Limb (tissue), 2 donors: ENCODE measurements around the gene SYNPO.

ENCODE experiments used
- DNase-seq, 2 donors: peaks; one replicate each; pipeline ENCODE4 v3.0.0-alpha.2; 2016; ENCODE audit errors: extremely low spot score in 2 of 2

SYNPO gene, protein sequence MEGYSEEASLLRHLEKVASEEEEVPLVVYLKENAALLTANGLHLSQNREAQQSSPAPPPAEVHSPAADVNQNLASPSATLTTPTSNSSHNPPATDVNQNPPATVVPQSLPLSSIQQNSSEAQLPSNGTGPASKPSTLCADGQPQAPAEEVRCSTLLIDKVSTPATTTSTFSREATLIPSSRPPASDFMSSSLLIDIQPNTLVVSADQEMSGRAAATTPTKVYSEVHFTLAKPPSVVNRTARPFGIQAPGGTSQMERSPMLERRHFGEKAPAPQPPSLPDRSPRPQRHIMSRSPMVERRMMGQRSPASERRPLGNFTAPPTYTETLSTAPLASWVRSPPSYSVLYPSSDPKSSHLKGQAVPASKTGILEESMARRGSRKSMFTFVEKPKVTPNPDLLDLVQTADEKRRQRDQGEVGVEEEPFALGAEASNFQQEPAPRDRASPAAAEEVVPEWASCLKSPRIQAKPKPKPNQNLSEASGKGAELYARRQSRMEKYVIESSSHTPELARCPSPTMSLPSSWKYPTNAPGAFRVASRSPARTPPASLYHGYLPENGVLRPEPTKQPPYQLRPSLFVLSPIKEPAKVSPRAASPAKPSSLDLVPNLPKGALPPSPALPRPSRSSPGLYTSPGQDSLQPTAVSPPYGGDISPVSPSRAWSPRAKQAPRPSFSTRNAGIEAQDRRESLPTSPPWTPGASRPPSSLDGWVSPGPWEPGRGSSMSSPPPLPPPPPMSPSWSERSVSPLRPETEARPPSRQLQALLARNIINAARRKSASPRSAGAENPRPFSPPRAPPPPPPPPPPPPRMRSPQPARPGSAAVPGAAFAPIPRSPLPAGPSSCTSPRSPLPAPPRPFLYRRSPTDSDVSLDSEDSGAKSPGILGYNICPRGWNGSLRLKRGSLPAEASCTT

DNA sequence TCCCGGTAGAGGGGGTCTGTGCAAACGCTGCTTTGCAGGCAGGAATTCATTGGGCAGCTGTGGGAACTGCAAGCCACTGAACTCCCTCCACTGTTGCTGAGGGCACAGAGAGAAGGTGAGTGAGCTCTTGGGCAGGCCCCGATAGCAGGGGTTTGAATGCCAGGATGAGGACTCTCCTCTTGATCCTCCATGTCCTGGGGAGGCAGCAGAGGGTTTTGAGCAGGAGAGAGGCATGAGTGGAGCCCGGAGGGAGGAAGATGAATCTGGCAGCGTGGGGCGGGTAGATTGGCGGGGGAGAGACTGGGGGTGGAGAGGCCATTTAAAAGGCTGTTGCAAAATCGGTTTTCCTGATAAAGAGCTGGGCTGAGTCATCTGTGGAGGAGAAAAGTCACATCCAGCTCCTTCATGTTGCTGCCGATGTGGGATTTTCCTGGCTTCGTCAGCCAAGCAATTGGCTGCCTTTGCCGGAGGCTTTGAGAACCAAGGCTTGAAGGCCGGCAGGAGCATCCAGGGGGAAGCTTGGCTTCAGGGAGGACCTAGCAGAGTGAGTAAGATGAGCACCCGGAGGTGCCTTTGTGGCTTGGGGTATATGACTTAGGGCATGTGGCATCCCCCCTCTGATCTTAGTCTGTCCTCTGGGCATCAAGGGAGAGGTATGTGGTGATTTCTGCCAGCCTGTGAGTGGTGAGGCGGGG, at the start of gene SYNPO:
SYNPO (plus strand) TSS at position 350 of the 695 bp plus-strand sequence. CDS start 7,616 bp downstream, outside the sequence.
- DNase-seq, result no peak

DNA sequence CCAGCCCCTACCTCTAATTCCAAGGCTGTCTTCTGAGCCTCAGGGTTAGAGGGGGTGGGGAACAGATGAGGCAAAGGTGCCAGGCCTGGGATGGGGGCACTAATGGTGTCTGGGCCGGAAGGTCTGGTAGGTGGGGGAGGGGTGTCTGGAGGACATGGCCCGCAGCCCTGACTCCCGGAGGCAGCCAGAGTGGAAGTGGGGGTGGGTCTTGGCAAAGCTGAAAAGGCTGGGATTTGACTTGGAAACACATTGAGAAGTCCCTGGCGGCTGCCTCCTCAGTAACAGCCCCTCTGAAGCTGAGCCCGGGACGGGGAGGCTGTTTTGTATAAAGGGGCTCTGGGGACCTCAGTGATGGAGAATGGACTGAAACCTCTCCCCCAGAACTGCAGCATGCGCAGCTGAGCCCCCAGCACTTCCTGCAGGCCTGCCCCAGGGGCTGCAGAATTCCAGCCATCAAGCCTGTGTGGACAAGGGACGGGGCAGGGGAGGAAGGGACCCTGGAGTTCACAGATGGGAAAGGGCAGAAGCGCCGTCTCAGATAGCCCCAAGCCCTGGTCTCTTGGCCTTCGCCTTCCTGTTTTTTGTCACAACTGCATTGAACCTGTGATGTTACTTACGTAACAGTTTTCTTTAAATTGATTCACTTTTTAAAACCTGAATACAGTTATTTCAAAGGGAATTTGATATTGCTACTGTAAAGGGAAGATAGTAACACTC, 49.3 kb upstream of the SYNPO start:
- DNase-seq, result peak; percentile 81 to 84

DNA sequence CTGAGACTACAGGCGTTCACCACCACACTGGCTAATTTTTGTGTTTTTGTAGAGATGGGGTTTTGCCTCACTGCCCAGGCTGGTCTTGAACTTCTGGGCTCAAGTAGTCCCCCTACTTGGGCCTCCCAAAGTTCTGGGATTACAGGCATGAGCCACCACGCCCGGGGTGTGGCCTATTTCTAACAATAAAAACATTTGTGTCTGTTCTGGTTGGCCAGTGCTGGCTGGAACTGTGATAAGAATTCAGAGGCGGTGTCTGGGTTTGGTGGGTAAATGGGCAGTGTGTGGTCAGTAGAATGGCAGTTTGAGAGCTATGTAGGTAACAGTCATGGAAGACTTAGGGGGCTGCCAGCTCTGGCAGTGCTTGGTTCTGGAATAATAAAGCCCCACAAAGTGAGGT, 46.9 kb upstream of the SYNPO start:
- no peak for DNase-seq

DNA sequence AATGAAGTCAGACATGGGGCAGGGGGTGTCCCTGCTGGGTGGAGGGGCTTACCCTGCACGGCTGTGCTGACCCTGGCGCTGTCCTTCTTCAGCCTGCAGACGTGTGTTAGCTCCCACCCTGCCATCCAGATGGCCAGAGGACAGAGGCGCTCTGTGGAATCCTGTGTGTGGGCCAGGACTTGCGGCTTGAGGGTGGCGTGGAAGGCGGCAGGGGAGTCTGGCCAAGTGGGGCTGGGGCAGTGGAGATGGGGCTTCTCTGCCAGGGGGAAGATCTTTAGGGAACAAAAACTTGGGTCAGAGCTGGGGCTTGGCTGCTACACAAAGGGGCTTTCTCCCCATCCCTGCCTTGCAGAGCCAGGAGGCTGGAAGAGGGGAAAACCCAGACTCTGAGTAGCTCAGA, 46.5 kb upstream of the SYNPO start:
- DNase-seq, result no peak

DNA sequence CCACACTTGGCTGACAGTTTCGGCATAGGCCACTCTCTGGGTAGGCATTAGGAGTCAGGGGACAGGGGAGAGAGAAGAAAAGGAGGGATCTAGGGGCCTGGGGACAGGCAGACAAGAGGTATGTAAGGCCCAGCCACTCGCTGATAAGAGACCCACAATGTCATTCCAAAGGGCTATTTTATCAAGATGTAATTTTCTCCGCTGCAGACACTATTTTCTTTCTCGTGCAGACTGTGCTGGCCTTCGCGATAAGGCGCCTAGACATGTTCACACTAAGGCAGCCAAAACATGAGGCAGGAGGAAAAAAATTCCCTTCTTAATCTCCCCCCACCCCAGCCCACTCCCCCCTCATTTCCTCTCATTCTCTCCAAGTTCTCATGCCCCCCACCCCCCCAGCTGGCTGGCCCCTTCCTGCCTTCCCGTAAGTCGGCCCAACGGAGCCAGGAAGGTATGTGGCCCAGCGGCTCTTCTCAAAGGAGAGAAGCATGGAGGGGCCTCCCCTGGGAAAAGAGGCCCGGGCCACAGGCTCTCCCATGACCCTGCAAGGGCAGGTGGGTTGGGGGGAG, 44.9 kb upstream of the SYNPO start:
- DNase-seq, result peak in 1 of 2 donors; percentile 70

DNA sequence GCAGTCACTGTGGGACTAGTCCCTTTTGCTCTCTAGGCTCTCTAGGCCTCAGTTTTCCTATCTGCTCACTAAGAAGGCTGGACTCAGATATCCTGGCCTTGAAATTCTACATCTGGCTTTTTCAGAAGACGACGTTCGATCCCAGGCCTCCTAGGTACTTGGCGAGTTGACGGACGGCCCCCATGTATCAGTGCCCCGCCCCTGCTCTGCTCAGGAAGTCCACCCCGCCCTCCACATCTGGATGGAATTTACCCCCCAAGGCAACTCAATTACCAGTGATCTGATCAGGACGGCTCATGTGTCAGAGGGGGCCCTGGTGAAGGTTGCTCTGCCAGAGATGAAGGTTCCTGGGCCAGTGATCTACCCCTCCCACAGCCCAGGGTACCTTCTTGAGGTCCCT, 44.1 kb upstream of the SYNPO start:
- DNase-seq, result peak in 1 of 2 donors; percentile 63

DNA sequence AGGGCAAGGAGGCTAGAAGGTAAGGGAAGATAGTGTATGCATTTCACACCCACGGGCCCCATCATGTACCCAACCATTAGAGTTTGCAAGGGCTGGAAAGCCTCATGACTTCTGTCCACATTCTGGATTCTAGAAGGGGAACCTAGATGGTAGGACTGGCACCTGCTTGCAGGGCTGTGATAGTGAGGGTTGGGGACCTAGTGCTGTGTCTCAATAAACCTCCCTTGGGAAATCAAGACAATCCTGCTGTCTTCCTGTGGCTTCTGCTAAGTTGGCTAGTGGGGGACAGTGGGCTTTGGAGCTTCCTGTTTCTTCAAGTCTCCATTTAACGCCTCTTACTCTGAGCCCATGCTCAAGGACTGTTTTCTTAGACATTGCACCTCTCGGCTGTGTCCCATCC, 43.6 kb upstream of the SYNPO start:
- DNase-seq, result no peak

DNA sequence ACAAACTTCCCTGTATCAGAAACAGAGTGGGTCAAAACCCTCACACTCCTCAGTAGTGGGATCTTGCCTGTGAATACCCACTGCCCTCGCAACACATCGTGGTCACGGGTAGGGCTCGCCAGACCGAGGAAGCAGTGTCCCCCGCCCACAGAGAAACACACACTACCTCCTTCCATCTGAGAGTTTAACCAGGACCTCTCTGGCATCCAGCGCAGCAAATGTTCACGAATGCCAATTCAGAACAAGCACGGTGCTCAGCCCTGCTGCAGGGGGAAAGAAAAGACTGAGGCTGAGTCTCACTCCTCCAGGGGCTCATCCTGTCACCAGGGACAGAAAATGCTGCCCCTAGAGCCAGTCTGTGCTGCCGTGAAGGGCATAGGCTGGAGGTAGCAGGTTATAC, 42.5 kb upstream of the SYNPO start:
- DNase-seq, result peak in 1 of 2 donors; percentile 35

DNA sequence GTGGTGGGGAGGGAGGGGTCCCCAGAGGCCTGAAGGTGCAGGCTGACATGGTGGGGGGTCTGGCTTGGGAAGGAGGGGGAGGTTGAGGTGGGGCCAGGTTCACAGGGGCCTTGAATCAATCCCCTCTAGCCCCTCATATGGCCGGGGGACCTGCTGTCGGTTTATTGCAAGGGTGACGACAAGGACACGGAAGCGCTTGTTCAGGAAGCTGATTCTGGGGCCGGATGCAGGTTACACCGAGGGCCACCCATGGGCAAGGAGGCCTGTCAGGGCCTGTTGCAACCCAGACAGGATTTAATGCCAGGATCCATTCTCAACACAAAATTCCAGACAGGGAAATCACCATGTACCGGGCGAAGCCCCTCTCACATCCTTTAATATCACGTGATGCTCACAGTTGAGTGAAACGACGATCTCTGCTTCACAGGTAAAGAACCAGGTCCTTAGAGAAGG, 41.6 kb upstream of the SYNPO start:
- DNase-seq, result peak in 1 of 2 donors; percentile 38

DNA sequence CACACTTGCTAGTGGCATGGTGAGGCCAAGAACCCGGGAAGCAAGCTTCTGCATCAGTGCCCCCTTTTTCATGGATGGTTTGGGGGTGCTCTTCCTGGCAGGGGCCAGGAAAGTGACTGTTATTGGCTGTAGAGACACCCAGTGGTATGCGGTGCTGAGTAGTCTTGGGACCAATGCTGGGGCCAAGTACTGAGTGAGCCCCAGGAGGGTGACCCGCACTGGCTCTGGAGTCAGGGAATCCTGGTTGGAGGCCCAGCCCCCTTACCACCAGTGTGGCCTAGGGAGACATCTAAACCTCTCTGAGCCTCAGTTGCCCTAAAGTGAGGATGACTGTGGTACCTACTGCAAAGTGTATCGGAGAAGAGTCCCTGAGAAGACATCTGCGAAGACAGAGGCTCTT, 41.2 kb upstream of the SYNPO start:
- DNase-seq, result no peak

DNA sequence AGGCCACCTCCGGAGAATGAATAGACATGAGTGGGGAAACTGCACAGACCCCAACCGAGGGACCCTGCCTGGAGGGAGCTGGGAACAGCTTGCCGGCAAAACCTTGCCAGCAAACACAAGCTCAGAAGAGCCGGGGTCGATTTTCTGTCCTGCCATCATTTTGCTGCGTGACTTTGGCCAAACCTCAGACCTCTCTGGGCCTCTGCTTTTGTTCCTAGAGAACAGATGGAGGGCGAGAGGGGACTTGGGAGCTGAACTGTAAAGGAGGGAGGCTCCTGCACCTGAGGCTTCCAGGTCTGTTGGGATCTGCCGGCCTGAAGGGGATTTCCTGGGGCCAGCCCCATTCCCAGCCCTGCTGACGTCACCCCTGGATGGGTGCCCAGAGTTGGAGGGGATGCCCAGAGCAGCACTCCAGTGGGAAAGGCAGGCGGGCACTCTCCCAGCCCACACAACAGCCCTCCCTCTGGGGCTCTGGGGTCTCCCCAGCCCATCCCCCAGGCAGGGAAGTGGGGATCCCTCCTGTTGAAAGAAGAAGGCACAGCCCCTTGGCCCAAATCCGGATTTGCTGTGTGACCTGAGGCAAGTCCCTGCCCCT, 40.4 kb upstream of the SYNPO start:
- peak in 1 of 2 donors; percentile 93 for DNase-seq

DNA sequence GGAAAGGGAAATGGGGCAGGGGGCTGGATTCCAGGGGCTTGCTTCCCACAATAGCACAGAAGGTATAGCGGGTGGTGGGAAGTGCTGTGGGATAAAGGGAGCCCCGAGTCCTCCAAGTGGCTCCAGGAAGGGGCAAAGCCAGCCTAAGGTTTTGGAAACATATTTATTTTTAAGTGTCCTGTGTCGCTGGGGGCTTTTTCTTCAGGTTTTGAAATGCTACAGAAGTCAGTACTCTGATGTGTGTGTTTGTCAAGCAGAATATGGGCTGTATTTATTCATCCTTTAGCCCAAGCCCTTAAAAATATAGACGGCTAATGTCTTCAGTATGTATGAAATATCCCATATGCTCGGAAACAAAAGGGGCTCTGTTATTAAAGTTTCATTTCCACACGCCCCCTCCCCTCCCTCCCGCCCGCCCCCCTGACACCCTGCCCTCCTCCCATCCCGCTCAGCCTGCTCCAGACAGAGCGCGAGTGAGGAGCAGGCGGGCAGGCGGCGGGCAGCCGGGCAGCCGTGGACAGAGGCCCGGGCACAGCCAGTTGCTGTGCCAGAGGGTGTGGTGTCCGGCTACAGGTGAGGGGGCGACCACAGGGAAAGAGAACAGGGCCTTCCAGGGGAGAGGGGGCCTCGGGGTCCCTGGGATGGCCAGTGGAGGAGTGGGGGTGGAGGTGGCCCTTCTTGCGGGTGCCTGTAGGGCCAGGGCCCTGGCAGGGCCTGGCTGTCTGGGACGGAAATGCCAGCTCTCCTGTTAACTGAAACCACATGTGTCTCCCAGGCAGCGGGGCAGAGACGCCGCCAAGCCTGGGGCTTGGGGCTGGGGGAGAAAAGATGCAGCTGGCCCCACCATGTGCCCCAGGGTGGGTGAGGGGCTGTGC, 39.6 kb upstream of the SYNPO start:
- DNase-seq, result peak in 1 of 2 donors; percentile 74

DNA sequence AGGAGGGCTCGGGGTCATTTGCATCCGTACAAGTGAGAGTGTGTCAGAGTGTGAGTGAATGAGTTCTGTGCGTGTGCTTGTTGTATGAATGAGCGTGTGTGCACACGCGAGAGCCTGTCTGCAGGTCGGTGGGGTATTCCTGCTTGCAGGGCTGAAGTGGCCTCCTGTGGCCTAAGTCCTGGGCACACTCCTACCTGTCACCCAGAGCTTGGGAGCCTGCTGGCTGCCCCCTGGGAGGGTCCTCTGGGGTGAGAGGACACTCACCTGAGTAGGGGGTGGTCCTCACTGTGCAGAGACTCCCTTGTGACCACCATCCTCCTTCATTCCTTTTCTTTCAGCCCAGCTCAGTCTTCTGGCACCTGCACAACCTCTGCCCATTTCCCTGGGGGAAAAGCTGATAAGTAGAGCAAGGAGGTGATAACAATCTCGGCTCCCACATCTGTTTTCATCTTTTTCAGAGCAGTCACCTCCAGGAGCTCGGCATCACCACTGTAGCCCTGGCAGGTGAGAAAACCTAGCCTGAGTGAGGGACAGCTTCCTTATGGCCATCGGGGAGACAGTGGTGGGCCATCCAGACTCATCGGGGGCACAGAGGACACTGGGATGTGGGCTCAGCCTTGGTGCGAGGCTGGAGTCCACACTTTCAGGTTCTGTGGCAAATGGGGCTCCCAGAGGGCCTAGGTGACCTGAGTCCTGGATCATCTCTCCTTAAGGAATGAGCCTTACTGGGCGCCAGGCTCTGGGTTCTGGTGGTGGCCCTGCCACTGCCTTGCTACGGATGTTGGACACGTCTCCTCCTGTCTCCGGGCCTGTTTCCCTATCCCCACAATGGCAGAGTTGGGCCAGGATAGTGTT, 38.7 kb upstream of the SYNPO start:
- no peak for DNase-seq

DNA sequence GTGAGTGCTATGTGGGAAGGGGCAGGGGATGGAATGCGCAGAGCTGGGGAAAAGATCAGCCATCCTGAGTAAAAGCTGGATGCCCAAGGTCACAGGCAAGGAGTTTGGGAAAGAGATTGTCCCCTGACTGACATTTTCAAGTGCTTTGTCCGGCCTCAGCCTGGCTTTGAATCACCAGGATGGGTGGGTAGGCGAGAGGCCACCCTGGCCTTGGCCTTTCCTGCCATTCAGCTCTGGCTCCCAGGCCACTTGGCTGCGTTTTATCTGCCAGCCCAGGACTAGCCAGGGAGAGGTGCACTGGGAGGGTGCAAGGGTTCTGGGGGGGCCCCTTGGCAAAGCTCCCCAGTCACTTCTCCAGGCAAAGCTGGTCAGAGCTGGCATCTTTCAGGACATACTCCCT, 37.4 kb upstream of the SYNPO start:
- no peak for DNase-seq

DNA sequence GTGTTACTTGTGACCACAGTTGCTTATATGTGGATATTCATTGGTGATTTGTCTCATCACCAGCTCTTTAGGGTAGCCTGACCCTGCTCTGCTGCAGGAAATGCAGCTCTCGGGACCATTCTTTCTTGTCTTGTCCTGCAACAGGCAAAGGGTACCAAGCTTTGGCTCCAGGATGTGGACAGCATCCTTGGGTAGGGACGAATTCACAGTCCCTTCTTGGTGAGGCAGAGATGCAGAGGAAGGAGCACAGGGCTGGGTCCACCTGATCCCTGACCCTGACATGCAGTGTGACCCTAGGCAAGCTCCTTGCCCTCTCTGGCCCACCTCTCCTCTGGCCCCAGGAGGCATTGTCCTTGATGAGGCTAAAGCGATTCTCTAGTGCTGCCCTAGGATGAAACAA, 37.0 kb upstream of the SYNPO start:
- no peak for DNase-seq

DNA sequence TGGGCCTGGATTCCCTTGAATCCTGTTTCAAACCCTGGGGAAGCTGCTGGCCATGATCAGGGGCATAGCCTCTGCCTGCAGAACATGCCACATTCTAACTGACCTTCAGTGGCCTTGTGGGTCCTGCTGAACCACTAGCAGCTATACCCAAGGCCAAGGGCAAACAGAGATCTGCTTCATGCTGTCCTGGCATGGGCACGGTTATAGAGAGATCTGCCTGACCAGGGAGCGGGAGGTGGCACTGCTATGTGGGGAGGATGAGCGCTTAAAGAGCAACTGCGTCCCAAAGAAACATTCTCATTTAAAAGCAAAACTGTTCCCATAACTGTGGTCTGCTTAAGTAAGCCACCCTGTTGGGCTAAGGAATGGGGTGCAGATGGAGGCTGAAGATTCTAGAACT, 36.5 kb upstream of the SYNPO start:
- no peak for DNase-seq

DNA sequence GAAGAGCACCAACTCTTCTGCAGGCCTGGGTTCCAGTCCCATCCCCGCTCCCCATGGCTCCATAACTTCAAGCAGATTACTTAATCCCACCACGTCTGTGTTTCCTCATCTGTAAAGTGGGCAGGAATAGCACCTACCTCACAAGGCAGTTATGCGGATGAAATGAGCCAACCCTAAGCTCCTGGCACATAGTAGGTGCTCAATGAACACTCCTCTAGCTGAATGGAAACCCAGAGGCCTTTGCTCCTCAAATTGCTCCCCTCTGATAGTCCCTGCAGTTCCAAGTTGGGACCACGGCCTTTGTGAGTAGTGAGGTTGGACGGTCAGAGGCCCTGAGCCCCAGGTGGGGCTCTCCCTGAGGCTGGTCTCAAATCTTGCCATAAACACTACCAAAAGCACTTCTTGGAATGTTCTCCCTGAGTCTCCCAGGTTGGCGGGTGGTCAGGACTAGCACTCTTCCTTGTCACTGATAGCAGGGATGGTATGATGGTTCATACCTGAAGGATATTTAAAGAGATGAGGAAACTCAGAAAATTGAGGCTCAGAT, 35.5 kb upstream of the SYNPO start:
- no peak for DNase-seq

DNA sequence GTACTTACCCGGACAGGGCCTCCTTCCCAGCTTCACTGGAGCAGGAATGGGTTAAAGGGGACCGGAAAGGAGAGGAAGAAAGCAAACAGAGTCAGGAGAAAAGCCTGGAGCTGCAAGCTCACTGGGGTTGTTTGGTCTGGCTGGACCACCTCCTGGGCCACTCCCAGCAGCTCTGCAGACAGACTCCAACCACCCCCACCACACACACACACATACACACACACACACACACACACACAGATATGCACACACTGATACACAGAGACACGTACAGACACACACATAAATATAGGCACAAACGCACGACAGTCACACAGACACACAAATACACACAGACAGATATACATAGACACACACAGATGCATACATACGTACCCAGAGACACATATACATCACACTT, 34.9 kb upstream of the SYNPO start:
- peak in 1 of 2 donors; percentile 54 for DNase-seq
